Breast epithelium (tissue), 3 donors: ENCODE results near the gene UGT1A3.

Experiments used
- POLR2A ChIP-seq: fragments of 450-650 bp; IDR thresholded peaks from one replicate; pipeline ENCODE4 v1.6.1; 2016; ENCODE audit warnings: antibody characterized with exemption, mild to moderate bottlenecking, moderate library complexity
- POLR2AphosphoS5 ChIP-seq, 3 donors: sonication (generic); formaldehyde crosslinking; IDR thresholded peaks; one replicate each; pipeline ENCODE4 v1.6.1; 2017; ENCODE audit warnings: antibody characterized with exemption in 3 of 3
- TF ChIP-seq, protein P1 (sequence below), 3 donors: fragments of 450-650 bp; IDR thresholded peaks; one replicate each; pipeline ENCODE4 v1.5.1; 2016 to 2017; ENCODE audit warnings: antibody characterized with exemption in 3 of 3, mild to moderate bottlenecking in 3 of 3, moderate library complexity in 3 of 3

DNA sequence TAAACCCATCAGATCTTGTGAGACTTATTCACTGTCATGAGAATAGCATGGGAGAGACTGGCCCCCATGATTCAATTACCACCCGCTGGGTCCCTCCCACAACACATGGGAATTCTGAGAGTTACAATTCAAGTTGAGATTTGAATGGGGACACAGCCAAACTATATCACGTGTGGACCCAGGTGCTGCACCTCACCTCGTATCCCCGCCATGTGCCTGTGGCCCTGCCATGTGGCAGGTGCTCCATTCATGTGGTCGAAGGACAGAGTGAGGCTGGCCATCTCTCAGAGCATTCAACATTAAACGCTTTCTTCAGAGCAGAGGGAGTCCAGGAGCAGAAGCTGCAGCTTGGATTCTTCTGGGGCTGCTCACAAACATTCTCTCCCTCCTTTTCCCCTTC lies 81.5 kb downstream of the UGT1A3 start:
- TF ChIP-seq, protein P1, sequence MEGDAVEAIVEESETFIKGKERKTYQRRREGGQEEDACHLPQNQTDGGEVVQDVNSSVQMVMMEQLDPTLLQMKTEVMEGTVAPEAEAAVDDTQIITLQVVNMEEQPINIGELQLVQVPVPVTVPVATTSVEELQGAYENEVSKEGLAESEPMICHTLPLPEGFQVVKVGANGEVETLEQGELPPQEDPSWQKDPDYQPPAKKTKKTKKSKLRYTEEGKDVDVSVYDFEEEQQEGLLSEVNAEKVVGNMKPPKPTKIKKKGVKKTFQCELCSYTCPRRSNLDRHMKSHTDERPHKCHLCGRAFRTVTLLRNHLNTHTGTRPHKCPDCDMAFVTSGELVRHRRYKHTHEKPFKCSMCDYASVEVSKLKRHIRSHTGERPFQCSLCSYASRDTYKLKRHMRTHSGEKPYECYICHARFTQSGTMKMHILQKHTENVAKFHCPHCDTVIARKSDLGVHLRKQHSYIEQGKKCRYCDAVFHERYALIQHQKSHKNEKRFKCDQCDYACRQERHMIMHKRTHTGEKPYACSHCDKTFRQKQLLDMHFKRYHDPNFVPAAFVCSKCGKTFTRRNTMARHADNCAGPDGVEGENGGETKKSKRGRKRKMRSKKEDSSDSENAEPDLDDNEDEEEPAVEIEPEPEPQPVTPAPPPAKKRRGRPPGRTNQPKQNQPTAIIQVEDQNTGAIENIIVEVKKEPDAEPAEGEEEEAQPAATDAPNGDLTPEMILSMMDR (IDR thresholded peaks at IDR 0.05), result no peak
- TF ChIP-seq POLR2A (no peak), POLR2AphosphoS5 (IDR thresholded peaks at IDR 0.05) (no peak)
